H1 (cell line): Measurements from ENCODE around the gene SRGAP2. TPM values are rescaled to one million over a fixed set of nuclear protein-coding genes. Genes with fewer than 3 reads are reported as not detected.
A peak's percentile ranks its signal among the peaks of the same experiment; 100 is the strongest.
"Not testable (repeated sequence)": the region's sequence is repeated elsewhere in the genome, so short reads cannot be mapped to it uniquely, and the experiment has no call there.

ENCODE experiments used
- CTCF ChIA-PET: fragments of 300-600 bp; sonication (Branson Sonifier 250); formaldehyde crosslinking; loops from one replicate; lab custom pipeline; 2021; ENCODE audit not compliant: partially characterized antibody; lab: Charles Lee
- POLR2A ChIA-PET: fragments of 300-600 bp; sonication (Branson Sonifier 250); formaldehyde crosslinking; loops from one replicate; lab custom pipeline; 2021; ENCODE audit warnings: inconsistent platforms; ENCODE audit not compliant: partially characterized antibody; lab: Charles Lee
- DNase-seq, 2 experiments: peaks; one replicate each; pipeline versions ENCODE4 v3.0.0 to v3.0.0-alpha.2; 2010 to 2022; ENCODE audit warnings: low spot score in 2 of 2, low read depth in 1 of 2, mixed read lengths in 1 of 2
- FAIRE-seq: peaks from 2 replicates; lab custom pipeline; 2011; peaks lifted over from hg19 to GRCh38; lab: Jason Lieb, UNC
- H2AFZ ChIP-seq: 2 replicates; pipeline ENCODE4 v1.8.1; 2012; ENCODE audit warnings: low read length, inconsistent platforms
- H2AK5ac ChIP-seq: 2 replicates; pipeline ENCODE4 v1.6.1; 2013; ENCODE audit warnings: low read depth, low read length
- H2BK120ac ChIP-seq: replicated peaks from 2 replicates; pipeline ENCODE3; 2013; ENCODE audit warnings: low read depth, low read length, inconsistent platforms
- H2BK12ac ChIP-seq: 2 replicates; pipeline ENCODE4 v1.6.1; 2013; ENCODE audit warnings: low read depth, low read length
- H2BK15ac ChIP-seq: 2 replicates; pipeline ENCODE4 v1.6.1; 2013; ENCODE audit warnings: low read length
- H2BK20ac ChIP-seq: 2 replicates; pipeline ENCODE4 v1.6.1; 2013; ENCODE audit warnings: low read length
- H2BK5ac ChIP-seq: 2 replicates; pipeline ENCODE4 v1.6.1; 2013; ENCODE audit warnings: low read depth, low read length
- H3K14ac ChIP-seq: 2 replicates; pipeline ENCODE4 v1.6.1; 2013; ENCODE audit warnings: inconsistent platforms; ENCODE audit not compliant: insufficient read length
- H3K18ac ChIP-seq: 2 replicates; pipeline ENCODE4 v1.6.1; 2013; ENCODE audit warnings: low read length; ENCODE audit errors: extremely low read depth
- H3K23ac ChIP-seq: 2 replicates; pipeline ENCODE4 v1.6.1; 2013; ENCODE audit warnings: inconsistent platforms; ENCODE audit not compliant: insufficient read length
- H3K23me2 ChIP-seq: 2 replicates; pipeline ENCODE4 v1.6.1; 2013; ENCODE audit warnings: low read depth, low read length
- H3K27ac ChIP-seq: 2 replicates; pipeline ENCODE4 v1.6.1; 2011; ENCODE audit warnings: low read depth, low read length, inconsistent platforms
- H3K27me3 ChIP-seq, 4 experiments: replicated peaks in 1 of 4; 1 replicate in 1 of 4; 2 replicates in 3 of 4; pipeline versions ENCODE4 v1.6.1 to v1.8.1; 2011 to 2013; ENCODE audit warnings: low read length in 3 of 4, mild to moderate bottlenecking in 3 of 4, inconsistent platforms in 2 of 4, mixed read lengths in 2 of 4, moderate library complexity in 1 of 4; ENCODE audit not compliant: control insufficient read depth in 3 of 4, insufficient read depth in 3 of 4; ENCODE audit errors: extremely low read depth in 1 of 4
- H3K36me3 ChIP-seq, 4 experiments: 2 replicates each; pipeline versions ENCODE4 v1.6.1 to v1.8.1; 2011 to 2013; ENCODE audit warnings: mild to moderate bottlenecking in 4 of 4, low read length in 3 of 4, moderate library complexity in 2 of 4, control low read depth in 1 of 4, inconsistent platforms in 1 of 4; ENCODE audit not compliant: insufficient read depth in 4 of 4, control insufficient read depth in 2 of 4
- H3K4ac ChIP-seq: replicated peaks from 2 replicates; pipeline ENCODE3; 2013; ENCODE audit warnings: low read length, low read depth, mixed read lengths, inconsistent platforms; ENCODE audit not compliant: insufficient read length
- H3K4me1 ChIP-seq, 4 experiments: replicated peaks in 1 of 4; 1 replicate in 1 of 4; 2 replicates in 3 of 4; pipeline versions ENCODE4 v1.6.1 to v1.8.1; 2011 to 2013; ENCODE audit warnings: low read length in 3 of 4, inconsistent platforms in 2 of 4, mixed read lengths in 1 of 4; ENCODE audit not compliant: insufficient read depth in 4 of 4, control insufficient read depth in 3 of 4
- H3K4me2 ChIP-seq, 2 experiments: 2 replicates each; pipeline versions ENCODE4 v1.6.1 to v1.8.1; 2011 to 2013; ENCODE audit warnings: low read depth in 2 of 2, low read length in 2 of 2, control low read depth in 1 of 2, inconsistent platforms in 1 of 2, mild to moderate bottlenecking in 1 of 2; ENCODE audit not compliant: insufficient read depth in 1 of 2
- H3K4me3 ChIP-seq, 4 experiments: fragments of 200-600, 300-600 bp in 1 of 4; sonication (generic), shearing (Covaris generic), sonication (Bioruptor Twin) in 1 of 4; 2 replicates each; pipeline versions ENCODE4 v1.5.1 to v1.8.1; 2011 to 2016; ENCODE audit warnings: low read length in 4 of 4, low read depth in 3 of 4, control low read depth in 2 of 4, inconsistent platforms in 2 of 4, mild to moderate bottlenecking in 2 of 4, mixed read lengths in 1 of 4, moderate library complexity in 1 of 4; ENCODE audit not compliant: insufficient read depth in 2 of 4; ENCODE audit errors: extremely low read depth in 1 of 4
- H3K56ac ChIP-seq: replicated peaks from 2 replicates; pipeline ENCODE3; 2013; ENCODE audit warnings: low read depth, mild to moderate bottlenecking, mixed read lengths, low read length, inconsistent platforms; ENCODE audit not compliant: insufficient read length
- H3K79me1 ChIP-seq: 2 replicates; pipeline ENCODE4 v1.6.1; 2013; ENCODE audit warnings: low read depth, low read length, control low read depth
- H3K79me2 ChIP-seq, 2 experiments: 2 replicates each; pipeline versions ENCODE4 v1.6.1 to v1.8.1; 2012 to 2013; ENCODE audit warnings: low read length in 2 of 2, mild to moderate bottlenecking in 2 of 2, inconsistent platforms in 1 of 2; ENCODE audit not compliant: insufficient read depth in 2 of 2, control insufficient read depth in 1 of 2
- H3K9ac ChIP-seq, 4 experiments: replicated peaks in 1 of 4; 1 replicate in 1 of 4; 2 replicates in 3 of 4; pipeline versions ENCODE4 v1.6.1 to v1.8.1; 2011 to 2013; ENCODE audit warnings: low read depth in 3 of 4, low read length in 3 of 4, control low read depth in 2 of 4, mild to moderate bottlenecking in 2 of 4, moderate library complexity in 2 of 4, inconsistent platforms in 1 of 4; ENCODE audit errors: extremely low read depth in 1 of 4
- H3K9me3 ChIP-seq, 2 experiments: 2 replicates each; pipeline versions ENCODE4 v1.6.1 to v1.8.1; 2012 to 2013; ENCODE audit warnings: mild to moderate bottlenecking in 2 of 2, moderate library complexity in 2 of 2, control low read depth in 1 of 2, inconsistent platforms in 1 of 2, low read depth in 1 of 2, low read length in 1 of 2, mixed read lengths in 1 of 2; ENCODE audit not compliant: insufficient read depth in 2 of 2
- H4K20me1 ChIP-seq, 2 experiments: replicated peaks in 1 of 2; 2 replicates each; pipeline versions ENCODE3 to v1.8.1; 2011 to 2013; ENCODE audit warnings: inconsistent platforms in 2 of 2, low read length in 2 of 2, mild to moderate bottlenecking in 1 of 2; ENCODE audit not compliant: insufficient read depth in 2 of 2, control insufficient read depth in 1 of 2
- H4K5ac ChIP-seq: 2 replicates; pipeline ENCODE4 v1.6.1; 2013; ENCODE audit warnings: low read length, low read depth, mixed read lengths, inconsistent platforms; ENCODE audit not compliant: insufficient read length
- H4K8ac ChIP-seq: 2 replicates; pipeline ENCODE4 v1.8.0; 2013; ENCODE audit warnings: mild to moderate bottlenecking, moderate library complexity, low read length, inconsistent platforms; ENCODE audit not compliant: insufficient read depth; ENCODE audit errors: extremely low read depth
- H4K91ac ChIP-seq: replicated peaks from 2 replicates; pipeline ENCODE3; 2013; ENCODE audit warnings: low read length, mixed read lengths, inconsistent platforms; ENCODE audit not compliant: insufficient read length
- SP1 ChIP-seq: IDR thresholded peaks from 2 replicates; pipeline ENCODE4 v1.6.1; 2011; ENCODE audit warnings: low read depth, low read length
- SP2 ChIP-seq: IDR thresholded peaks from 2 replicates; pipeline ENCODE4 v1.6.1; 2012; ENCODE audit warnings: mild to moderate bottlenecking, low read length, inconsistent platforms
- WGBS, 2 experiments: shearing (Covaris generic) in 1 of 2; methylation state at CpG; one replicate each; pipeline versions ENCODE4 v1.1.6 to v1.1.7; 2013 to 2015; ENCODE audit warnings: low lambda C conversion rate in 2 of 2, mixed read lengths in 2 of 2, inconsistent platforms in 1 of 2, low coverage in 1 of 2, missing lambda C conversion rate in 1 of 2; ENCODE audit not compliant: insufficient replicate concordance in 2 of 2, insufficient coverage in 1 of 2, insufficient read length in 1 of 2; ENCODE audit errors: extremely low coverage in 1 of 2, missing lambda C conversion rate in 1 of 2; 5-methylcytosine and 5-hydroxymethylcytosine counted together
- polyA plus RNA-seq, 7 experiments: library from polyadenylated mRNA; depleted of rRNA in 3 of 7; stranded (reverse) in 5 of 7; unstranded in 2 of 7; fragments of >200 nt in 5 of 7; fragments of 200-250 nt in 2 of 7; gene quantifications; 1 replicate in 5 of 7; 2 replicates in 1 of 7; 4 replicates in 1 of 7; pipeline versions ENCODE4 v1.2.1 to v1.2.3, GENCODE V29; 2011 to 2013; ENCODE audit warnings: missing spikeins in 2 of 7, mixed read lengths in 2 of 7
- total RNA-seq: library from RNA; stranded (reverse); fragmentation: NEBNext Ultra II Directional; extraction: Animal tissue kit (Norgen Biotek cat#: 25700); gene quantifications from 2 replicates; pipeline ENCODE4 v1.2.1, GENCODE V29; 2021

Gene SRGAP2
- total and polyA plus RNA-seq, 2 of the 8 experiments (the other 6 are each of a cell fraction or from before 2014, with no cell fraction given) = 10.8 to 54.0 TPM

- H2AFZ ChIP-seq, H3K23me2 ChIP-seq, H3K36me3 ChIP-seq, H4K5ac ChIP-seq, H2BK5ac ChIP-seq, H3K23ac ChIP-seq, POLR2A ChIA-PET, H2AK5ac ChIP-seq, H2BK12ac ChIP-seq, H2BK120ac ChIP-seq, H3K4me1 ChIP-seq, H3K14ac ChIP-seq, H3K79me2 ChIP-seq, H3K18ac ChIP-seq, CTCF ChIA-PET, H4K8ac ChIP-seq, H3K27ac ChIP-seq, H3K56ac ChIP-seq, FAIRE-seq, H4K91ac ChIP-seq, H2BK15ac ChIP-seq, H3K9ac ChIP-seq, H3K9me3 ChIP-seq, H3K79me1 ChIP-seq, H4K20me1 ChIP-seq, H2BK20ac ChIP-seq, H3K4ac ChIP-seq, H3K27me3 ChIP-seq: not testable (repeated sequence)
- peak; percentile 89 to 99 for DNase-seq
- TF ChIP-seq SP1 (peak; percentile 92), SP2 (peak; percentile 28; the same call in 1 of the 2 replicates)
- peak within 1 kb of the TSS in 1 of 2 experiments; percentile 42; a peak in 1 of 4 replicates for H3K4me2 ChIP-seq
- peak within 1 kb of the TSS; percentile 27 to 53 (median 31); a peak in 6 of 8 replicates for H3K4me3 ChIP-seq
- WGBS, 2 experiments = 2% methylated on average over 10 of the region's 36 CpGs; no CpG with 5 or more reads in 1 of the 2 experiments
Observed at GRCh38 chr1:206202789-206203363, 465 bp upstream of the SRGAP2 start, which contains the start of gene FAM72A. Gene FAM72A, minus strand, starts transcription at chr1:206202839. Its CDS starts 814 bp downstream, at chr1:206202025.
